Liver (tissue), 3 donors: Measurements from ENCODE around the gene HAVCR1.

Experiments used
- FOXA2 ChIP-seq: IDR thresholded peaks from 2 replicates; pipeline ENCODE4 v1.6.1; 2016; ENCODE audit warnings: antibody characterized with exemption
- GABPA ChIP-seq, 2 donors: IDR thresholded peaks in 1 of 2; conservative IDR thresholded peaks in 1 of 2; 2 replicates each; pipeline ENCODE4 v1.6.1; 2016; ENCODE audit warnings: antibody characterized with exemption in 2 of 2, mild to moderate bottlenecking in 1 of 2, moderate library complexity in 1 of 2
- HNF4G ChIP-seq: IDR thresholded peaks from 2 replicates; pipeline ENCODE4 v1.6.1; 2016; ENCODE audit warnings: antibody characterized with exemption
- NR2F2 ChIP-seq: IDR thresholded peaks from 2 replicates; pipeline ENCODE4 v1.6.1; 2016; ENCODE audit warnings: antibody characterized with exemption
- RAD21 ChIP-seq, 2 donors: IDR thresholded peaks; 2 replicates each; pipeline ENCODE4 v1.6.1; 2016; ENCODE audit warnings: antibody characterized with exemption in 2 of 2, mild to moderate bottlenecking in 2 of 2
- RXRA ChIP-seq, 2 donors: IDR thresholded peaks; 2 replicates each; pipeline ENCODE4 v1.6.1; 2017 to 2018; ENCODE audit warnings: antibody characterized with exemption in 2 of 2, mild to moderate bottlenecking in 1 of 2
- SP1 ChIP-seq: IDR thresholded peaks from 2 replicates; pipeline ENCODE4 v1.6.1; 2018; ENCODE audit warnings: antibody characterized with exemption, mild to moderate bottlenecking
- TAF1 ChIP-seq: conservative IDR thresholded peaks from 2 replicates; pipeline ENCODE4 v1.6.1; 2016; ENCODE audit warnings: antibody characterized with exemption, mild to moderate bottlenecking
- YY1 ChIP-seq: IDR thresholded peaks from 2 replicates; pipeline ENCODE4 v1.6.1; 2016; ENCODE audit warnings: antibody characterized with exemption, mild to moderate bottlenecking
- TF ChIP-seq, protein P1 (sequence below): fragments of 150-350 bp; IDR thresholded peaks from 2 replicates; pipeline ENCODE4 v1.5.1; 2017; ENCODE audit warnings: improper control_type of control experiment, low read depth, low read length; ENCODE audit not compliant: missing input control
- TF ChIP-seq, protein P2 (sequence below): IDR thresholded peaks from 2 replicates; pipeline ENCODE4 v1.6.1; 2016; ENCODE audit warnings: antibody characterized with exemption
- TF ChIP-seq, protein P3 (sequence below): IDR thresholded peaks from 2 replicates; pipeline ENCODE4 v1.6.1; 2016; ENCODE audit warnings: antibody characterized with exemption, mild to moderate bottlenecking
- TF ChIP-seq, protein P4 (sequence below): IDR thresholded peaks from 2 replicates; pipeline ENCODE4 v1.6.1; 2016; ENCODE audit warnings: antibody characterized with exemption
- TF ChIP-seq, protein P5 (sequence below): IDR thresholded peaks from 2 replicates; pipeline ENCODE4 v1.6.1; 2016; ENCODE audit warnings: antibody characterized with exemption
- donor health status: healthy.
- donor health status: healthy.

DNA sequence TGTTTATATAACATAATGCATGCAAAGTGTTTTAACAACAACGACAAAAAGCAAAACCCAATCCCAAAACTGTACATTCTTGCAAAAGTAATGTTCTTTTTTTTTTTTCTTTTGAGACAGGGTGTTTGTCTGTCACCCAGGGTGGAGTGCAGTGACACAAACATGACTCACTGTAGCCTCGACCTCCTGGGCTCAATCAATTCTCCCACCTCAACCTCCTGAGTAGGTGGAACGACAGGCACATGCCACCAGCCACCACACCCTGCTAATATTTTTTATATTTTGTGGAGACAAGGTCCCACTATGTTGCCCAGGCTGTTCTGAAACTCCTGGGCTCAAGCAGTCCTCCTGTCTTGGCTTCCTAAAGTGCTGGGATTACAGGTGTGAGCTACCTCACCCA lies 13.6 kb upstream of the HAVCR1 start:
- TF ChIP-seq, protein P1, sequence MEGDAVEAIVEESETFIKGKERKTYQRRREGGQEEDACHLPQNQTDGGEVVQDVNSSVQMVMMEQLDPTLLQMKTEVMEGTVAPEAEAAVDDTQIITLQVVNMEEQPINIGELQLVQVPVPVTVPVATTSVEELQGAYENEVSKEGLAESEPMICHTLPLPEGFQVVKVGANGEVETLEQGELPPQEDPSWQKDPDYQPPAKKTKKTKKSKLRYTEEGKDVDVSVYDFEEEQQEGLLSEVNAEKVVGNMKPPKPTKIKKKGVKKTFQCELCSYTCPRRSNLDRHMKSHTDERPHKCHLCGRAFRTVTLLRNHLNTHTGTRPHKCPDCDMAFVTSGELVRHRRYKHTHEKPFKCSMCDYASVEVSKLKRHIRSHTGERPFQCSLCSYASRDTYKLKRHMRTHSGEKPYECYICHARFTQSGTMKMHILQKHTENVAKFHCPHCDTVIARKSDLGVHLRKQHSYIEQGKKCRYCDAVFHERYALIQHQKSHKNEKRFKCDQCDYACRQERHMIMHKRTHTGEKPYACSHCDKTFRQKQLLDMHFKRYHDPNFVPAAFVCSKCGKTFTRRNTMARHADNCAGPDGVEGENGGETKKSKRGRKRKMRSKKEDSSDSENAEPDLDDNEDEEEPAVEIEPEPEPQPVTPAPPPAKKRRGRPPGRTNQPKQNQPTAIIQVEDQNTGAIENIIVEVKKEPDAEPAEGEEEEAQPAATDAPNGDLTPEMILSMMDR: no peak
- TF ChIP-seq GABPA (IDR thresholded peaks at IDR 0.05 in 1 of 2, conservative IDR thresholded peaks at IDR 0.05 in 1 of 2) (no peak), RXRA (IDR thresholded peaks at IDR 0.05) (no peak), TAF1 (no peak), YY1 (no peak), RAD21 (IDR thresholded peaks at IDR 0.05) (no peak), FOXA2 (no peak), SP1 (no peak), NR2F2 (no peak), HNF4G (no peak)
- TF ChIP-seq, protein P2, sequence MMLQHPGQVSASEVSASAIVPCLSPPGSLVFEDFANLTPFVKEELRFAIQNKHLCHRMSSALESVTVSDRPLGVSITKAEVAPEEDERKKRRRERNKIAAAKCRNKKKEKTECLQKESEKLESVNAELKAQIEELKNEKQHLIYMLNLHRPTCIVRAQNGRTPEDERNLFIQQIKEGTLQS: no peak
- TF ChIP-seq, protein P3, sequence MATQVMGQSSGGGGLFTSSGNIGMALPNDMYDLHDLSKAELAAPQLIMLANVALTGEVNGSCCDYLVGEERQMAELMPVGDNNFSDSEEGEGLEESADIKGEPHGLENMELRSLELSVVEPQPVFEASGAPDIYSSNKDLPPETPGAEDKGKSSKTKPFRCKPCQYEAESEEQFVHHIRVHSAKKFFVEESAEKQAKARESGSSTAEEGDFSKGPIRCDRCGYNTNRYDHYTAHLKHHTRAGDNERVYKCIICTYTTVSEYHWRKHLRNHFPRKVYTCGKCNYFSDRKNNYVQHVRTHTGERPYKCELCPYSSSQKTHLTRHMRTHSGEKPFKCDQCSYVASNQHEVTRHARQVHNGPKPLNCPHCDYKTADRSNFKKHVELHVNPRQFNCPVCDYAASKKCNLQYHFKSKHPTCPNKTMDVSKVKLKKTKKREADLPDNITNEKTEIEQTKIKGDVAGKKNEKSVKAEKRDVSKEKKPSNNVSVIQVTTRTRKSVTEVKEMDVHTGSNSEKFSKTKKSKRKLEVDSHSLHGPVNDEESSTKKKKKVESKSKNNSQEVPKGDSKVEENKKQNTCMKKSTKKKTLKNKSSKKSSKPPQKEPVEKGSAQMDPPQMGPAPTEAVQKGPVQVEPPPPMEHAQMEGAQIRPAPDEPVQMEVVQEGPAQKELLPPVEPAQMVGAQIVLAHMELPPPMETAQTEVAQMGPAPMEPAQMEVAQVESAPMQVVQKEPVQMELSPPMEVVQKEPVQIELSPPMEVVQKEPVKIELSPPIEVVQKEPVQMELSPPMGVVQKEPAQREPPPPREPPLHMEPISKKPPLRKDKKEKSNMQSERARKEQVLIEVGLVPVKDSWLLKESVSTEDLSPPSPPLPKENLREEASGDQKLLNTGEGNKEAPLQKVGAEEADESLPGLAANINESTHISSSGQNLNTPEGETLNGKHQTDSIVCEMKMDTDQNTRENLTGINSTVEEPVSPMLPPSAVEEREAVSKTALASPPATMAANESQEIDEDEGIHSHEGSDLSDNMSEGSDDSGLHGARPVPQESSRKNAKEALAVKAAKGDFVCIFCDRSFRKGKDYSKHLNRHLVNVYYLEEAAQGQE: no peak
- TF ChIP-seq, protein P4, sequence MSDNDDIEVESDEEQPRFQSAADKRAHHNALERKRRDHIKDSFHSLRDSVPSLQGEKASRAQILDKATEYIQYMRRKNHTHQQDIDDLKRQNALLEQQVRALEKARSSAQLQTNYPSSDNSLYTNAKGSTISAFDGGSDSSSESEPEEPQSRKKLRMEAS: no peak
- TF ChIP-seq, protein P5, sequence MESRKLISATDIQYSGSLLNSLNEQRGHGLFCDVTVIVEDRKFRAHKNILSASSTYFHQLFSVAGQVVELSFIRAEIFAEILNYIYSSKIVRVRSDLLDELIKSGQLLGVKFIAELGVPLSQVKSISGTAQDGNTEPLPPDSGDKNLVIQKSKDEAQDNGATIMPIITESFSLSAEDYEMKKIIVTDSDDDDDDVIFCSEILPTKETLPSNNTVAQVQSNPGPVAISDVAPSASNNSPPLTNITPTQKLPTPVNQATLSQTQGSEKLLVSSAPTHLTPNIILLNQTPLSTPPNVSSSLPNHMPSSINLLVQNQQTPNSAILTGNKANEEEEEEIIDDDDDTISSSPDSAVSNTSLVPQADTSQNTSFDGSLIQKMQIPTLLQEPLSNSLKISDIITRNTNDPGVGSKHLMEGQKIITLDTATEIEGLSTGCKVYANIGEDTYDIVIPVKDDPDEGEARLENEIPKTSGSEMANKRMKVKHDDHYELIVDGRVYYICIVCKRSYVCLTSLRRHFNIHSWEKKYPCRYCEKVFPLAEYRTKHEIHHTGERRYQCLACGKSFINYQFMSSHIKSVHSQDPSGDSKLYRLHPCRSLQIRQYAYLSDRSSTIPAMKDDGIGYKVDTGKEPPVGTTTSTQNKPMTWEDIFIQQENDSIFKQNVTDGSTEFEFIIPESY: no peak
